RWPE2 (cell line): ENCODE data around the gene FBXO3.
A peak's percentile ranks its signal among the peaks of the same experiment; 100 is the strongest.

Experiments used
- ATAC-seq: fragments of 200-7000 bp; cut with Tn5 transposase; 3 replicates; pipeline ENCODE4 v1.9.1; 2021; ENCODE audit warnings: low read depth
- DNase-seq: peaks from one replicate; pipeline ENCODE4 v3.0.0-alpha.2; 2020; ENCODE audit warnings: low spot score
- H3K27ac ChIP-seq: fragments of 450-650 bp; 2 replicates; pipeline ENCODE4 v1.5.1; 2017; ENCODE audit warnings: mild to moderate bottlenecking; ENCODE audit not compliant: poor library complexity, severe bottlenecking
- H3K27me3 ChIP-seq: fragments of 250-450 bp; sonication (Bioruptor Pico); 2 replicates; pipeline ENCODE4 v1.5.1; 2021; ENCODE audit warnings: mild to moderate bottlenecking, moderate library complexity; ENCODE audit not compliant: insufficient read depth, poor library complexity, severe bottlenecking
- H3K36me3 ChIP-seq: fragments of 250-450 bp; sonication (Bioruptor Pico); 2 replicates; pipeline ENCODE4 v1.5.1; 2020; ENCODE audit warnings: low read depth, mild to moderate bottlenecking, moderate library complexity
- H3K4me1 ChIP-seq: fragments of 250-450 bp; sonication (Bioruptor Pico); 2 replicates; pipeline ENCODE4 v1.5.1; 2021; ENCODE audit warnings: mild to moderate bottlenecking, moderate library complexity; ENCODE audit not compliant: insufficient read depth, poor library complexity, severe bottlenecking
- H3K4me3 ChIP-seq: fragments of 250-450 bp; sonication (Bioruptor Pico); 2 replicates; pipeline ENCODE4 v1.5.1; 2021; ENCODE audit warnings: mild to moderate bottlenecking, moderate library complexity; ENCODE audit not compliant: severe bottlenecking
- H3K9me3 ChIP-seq: fragments of 250-450 bp; sonication (Bioruptor Pico); 2 replicates; pipeline ENCODE4 v1.5.1; 2021; ENCODE audit warnings: mild to moderate bottlenecking, moderate library complexity; ENCODE audit not compliant: severe bottlenecking
- TF ChIP-seq, protein P1 (sequence below): fragments of 450-650 bp; IDR thresholded peaks from one replicate; pipeline ENCODE4 v1.5.1; 2017; ENCODE audit warnings: mild to moderate bottlenecking, moderate library complexity; ENCODE audit not compliant: poor library complexity, severe bottlenecking

The FBXO3 gene

DNA sequence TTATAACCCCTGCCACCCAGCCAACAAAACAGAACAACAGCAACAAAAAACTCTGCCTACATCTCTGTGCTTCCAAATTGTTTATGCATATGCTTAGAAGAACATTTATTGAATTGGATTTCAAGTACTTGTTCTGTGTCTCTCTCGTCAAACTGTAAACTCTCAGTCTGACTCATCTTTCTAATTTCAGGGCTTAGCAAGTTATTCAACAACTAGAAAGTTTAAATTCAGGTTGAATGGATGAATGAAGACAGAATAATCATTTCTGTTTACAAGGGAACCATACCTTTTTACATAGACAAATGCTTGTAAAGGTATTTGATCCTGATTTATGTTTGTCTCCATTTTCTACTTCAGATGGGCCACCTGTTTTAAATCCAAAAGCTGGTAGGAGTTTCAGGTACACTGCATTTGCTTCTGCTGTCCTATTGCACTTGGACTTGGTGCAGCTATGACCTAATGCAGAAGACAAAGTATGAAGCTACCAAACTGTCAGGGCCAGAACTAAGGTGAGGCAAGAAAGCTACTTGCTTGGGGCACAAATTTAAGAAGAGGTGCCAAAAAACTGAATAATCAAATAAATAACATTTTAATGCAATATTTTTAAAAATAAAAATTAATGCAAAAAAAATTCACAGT is 1.6 kb upstream of the FBXO3 start:
- ATAC-seq (no peak), DNase-seq (no peak)
- Histone ChIP-seq H3K27ac (no peak overlapping the region), H3K9me3 (no peaks in the 10 kb centered on the region), H3K4me3 (no peak overlapping the region), H3K4me1 (peaks cover 15% of the 10 kb centered on the region), H3K36me3 (no peaks in the 10 kb centered on the region), H3K27me3 (no peaks in the 10 kb centered on the region)
- TF ChIP-seq, protein P1, sequence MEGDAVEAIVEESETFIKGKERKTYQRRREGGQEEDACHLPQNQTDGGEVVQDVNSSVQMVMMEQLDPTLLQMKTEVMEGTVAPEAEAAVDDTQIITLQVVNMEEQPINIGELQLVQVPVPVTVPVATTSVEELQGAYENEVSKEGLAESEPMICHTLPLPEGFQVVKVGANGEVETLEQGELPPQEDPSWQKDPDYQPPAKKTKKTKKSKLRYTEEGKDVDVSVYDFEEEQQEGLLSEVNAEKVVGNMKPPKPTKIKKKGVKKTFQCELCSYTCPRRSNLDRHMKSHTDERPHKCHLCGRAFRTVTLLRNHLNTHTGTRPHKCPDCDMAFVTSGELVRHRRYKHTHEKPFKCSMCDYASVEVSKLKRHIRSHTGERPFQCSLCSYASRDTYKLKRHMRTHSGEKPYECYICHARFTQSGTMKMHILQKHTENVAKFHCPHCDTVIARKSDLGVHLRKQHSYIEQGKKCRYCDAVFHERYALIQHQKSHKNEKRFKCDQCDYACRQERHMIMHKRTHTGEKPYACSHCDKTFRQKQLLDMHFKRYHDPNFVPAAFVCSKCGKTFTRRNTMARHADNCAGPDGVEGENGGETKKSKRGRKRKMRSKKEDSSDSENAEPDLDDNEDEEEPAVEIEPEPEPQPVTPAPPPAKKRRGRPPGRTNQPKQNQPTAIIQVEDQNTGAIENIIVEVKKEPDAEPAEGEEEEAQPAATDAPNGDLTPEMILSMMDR: no peak

DNA sequence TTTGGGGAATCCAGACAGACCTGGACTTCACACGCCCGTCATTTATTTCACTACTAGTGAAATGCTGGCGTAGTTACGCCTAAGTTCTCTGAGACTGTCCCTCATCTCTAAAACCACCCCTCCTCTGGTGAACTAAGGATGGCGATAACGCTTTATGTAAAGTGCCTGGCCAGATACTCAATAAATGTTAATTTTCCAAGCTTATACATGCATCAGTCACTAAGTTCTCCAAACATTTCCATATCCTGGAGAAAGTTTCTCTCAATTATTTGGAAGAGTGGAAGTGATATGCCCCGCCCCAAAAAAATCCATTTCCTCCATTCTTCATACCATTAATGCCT is 1.1 kb upstream of the FBXO3 start:
- no peak for DNase-seq
- no peaks in the 10 kb centered on the region for H3K27me3 ChIP-seq
- H3K4me1 ChIP-seq: peaks cover 16% of the 10 kb centered on the region
- peaks cover 2% of the 10 kb centered on the region; the same call in 1 of the 2 replicates for H3K36me3 ChIP-seq
- no peak overlapping the region for H3K27ac ChIP-seq
- H3K9me3 ChIP-seq: no peaks in the 10 kb centered on the region
- H3K4me3 ChIP-seq: no peak overlapping the region
- TF ChIP-seq, protein P1: no peak
- no peak for ATAC-seq

- TF ChIP-seq, protein P1: no peak
- ATAC-seq (no peak), DNase-seq (no peak)
- peaks cover 16% of the 10 kb centered on the region for H3K4me1 ChIP-seq
- peaks cover 7% of the 10 kb centered on the region; the same call in 1 of the 2 replicates for H3K36me3 ChIP-seq
- no peaks in the 10 kb centered on the region for H3K9me3 ChIP-seq
- H3K27me3 ChIP-seq: no peaks in the 10 kb centered on the region
- H3K27ac ChIP-seq: peak overlapping the region; percentile 40
- H3K4me3 ChIP-seq: peak overlapping the region; percentile 77
Observed at GRCh38 chr11:33774736-33775466, 581 bp upstream of the FBXO3 start.

DNA sequence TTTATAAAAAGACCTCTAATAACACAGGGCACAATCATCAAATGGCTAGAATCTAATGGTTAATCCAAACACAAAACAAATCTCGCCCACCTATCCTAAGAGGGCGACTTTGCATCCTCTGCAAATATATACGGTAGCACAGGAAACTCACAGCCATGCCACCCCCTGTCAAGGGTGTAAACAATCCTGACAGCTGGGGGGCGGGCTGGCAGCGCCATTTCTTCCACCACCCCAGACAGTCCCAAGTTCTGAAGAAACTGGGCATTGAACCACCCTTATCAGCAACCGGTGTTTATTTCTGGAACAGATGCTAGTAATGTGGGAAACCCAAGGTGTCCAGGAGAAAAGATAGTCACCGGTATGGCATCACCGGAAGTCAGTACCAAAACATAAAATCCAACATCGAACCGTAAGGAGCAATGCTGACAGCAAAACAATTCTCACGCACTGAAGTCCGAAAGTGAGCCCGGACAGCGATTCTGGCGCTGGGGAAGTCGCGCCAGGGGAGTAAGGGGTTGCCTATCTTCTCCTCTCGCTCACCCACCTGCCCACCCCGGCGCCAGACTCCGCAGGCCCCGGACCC is 825 bp downstream of the FBXO3 start:
- TF ChIP-seq, protein P1: no peak
- DNase-seq: no peak

More for the DNA sequence above, 825 bp downstream of the FBXO3 start:
- peaks cover 22% of the 10 kb centered on the region for H3K4me1 ChIP-seq
- H3K27ac ChIP-seq: peak overlapping the region; percentile 40
- peak overlapping the region; percentile 77 for H3K4me3 ChIP-seq
- H3K36me3 ChIP-seq: peaks cover 17% of the 10 kb centered on the region
- no peaks in the 10 kb centered on the region for H3K9me3 ChIP-seq
- peak; percentile 14; the same call in 2 of the 3 replicates for ATAC-seq
- H3K27me3 ChIP-seq: no peaks in the 10 kb centered on the region
